GM19351 (cell line): ENCODE results near the gene OGA.

Experiments
- ATAC-seq: cut with Tn5 transposase; IDR thresholded peaks from one replicate; pipeline ENCODE4 v1.9.1; 2021; ENCODE audit warnings: mild to moderate bottlenecking, moderate library complexity; ENCODE audit not compliant: unreplicated experiment

The OGA gene

GRCh38 chr10:101762736-101763135 lies 55.5 kb downstream of the OGA start:
- no peak for ATAC-seq

DNA sequence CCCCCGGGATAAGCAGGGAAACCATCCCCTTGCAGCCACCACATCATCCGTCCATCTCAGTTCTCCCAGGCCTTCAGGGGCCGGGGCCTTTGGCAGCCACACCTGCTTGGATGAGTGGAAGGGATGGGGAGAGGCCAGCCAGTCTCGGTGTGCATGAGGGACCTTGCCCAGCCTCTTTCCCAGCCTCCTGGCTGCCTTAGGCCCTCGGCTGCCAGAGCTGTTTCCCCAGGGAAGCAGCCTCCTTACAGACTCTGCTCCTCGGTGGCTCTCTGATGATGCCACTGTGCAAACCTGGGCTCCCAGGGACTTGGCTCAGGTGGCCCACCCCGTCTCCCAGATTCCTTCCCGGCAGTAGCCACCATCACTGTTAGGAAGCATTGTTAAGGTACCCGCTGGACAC lies 57.0 kb downstream of the OGA start:
- ATAC-seq, result no peak

- ATAC-seq, result no peak
Measured at GRCh38 chr10:101760510-101760909, 57.7 kb downstream of the OGA start.

GRCh38 chr10:101759309-101760247 lies 58.7 kb downstream of the OGA start:
- ATAC-seq, result no peak

DNA sequence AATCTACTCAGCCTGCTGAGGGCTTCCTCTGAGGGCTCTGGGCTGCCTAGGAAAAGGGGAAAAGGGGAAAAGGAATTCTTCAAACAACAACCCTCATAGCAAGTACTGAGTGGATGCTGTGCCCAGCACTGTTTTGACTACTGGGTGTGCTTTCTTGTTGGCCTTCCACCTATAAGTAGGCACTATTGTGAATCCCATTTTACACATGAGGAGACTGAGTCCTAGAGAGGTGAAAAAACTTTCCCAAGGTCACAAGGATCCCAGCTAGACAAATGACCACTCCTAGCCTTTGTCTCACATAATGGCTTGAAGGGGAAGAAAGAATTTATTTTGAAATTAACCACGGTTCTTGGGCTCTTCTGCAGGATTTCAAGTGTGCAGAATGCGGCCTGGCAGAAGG lies 59.4 kb downstream of the OGA start:
- no peak for ATAC-seq

- ATAC-seq, result no peak
Measured at GRCh38 chr10:101752241-101752640, 66.0 kb downstream of the OGA start.

DNA sequence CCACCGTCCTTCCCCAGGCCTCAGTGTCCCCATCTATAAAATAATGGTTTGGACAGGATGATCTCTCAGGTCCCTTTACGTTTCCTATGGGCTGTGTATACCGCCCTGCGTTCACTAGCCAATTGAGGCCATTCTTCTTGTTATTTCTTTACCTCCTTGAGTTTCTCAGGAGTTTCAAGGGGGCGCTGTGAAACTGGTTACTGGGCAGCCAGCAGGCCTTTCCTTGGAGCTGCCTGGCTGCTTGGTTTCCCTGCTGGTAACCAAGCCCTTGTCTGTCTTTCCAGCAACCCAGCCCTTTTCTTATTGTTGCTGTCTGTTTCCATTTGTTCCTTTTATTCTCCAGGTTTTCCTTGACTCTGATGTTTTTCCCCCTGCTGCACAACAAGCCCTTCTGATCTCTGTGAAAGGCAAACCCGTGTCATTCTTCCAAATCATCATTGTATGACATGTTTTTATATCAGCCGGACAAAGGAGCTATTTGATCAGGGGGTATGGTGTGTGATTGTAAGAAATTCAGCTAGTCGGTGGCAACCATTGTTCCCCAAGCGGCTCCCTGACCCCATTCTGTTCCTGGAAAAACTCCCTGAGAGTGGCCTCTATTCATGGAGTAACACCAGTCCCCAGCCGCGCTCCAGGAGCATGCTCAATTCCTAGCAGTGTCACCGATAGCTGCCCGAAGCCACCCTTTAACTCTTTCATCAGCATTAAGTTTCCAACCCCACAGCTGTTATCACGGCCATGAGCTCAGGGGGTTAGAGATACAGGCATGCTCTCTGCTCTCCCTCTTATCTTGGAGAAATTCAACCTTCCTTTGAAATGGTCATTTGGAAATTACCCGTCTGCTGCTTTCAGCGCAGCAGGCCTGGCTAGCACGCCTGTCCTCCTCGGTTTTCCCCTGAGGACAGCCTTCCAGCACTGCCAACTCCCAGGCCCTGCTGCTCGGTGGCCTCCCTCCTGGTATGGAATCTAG lies 68.9 kb downstream of the OGA start:
- ATAC-seq, result no peak

- no peak for ATAC-seq
Measured at GRCh38 chr10:101748496-101748895, 69.7 kb downstream of the OGA start.

GRCh38 chr10:101745074-101745696 lies 73.1 kb downstream of the OGA start:
- no peak for ATAC-seq

- no peak for ATAC-seq
Measured at GRCh38 chr10:101744267-101744666, 74.0 kb downstream of the OGA start.

GRCh38 chr10:101741938-101742337 lies 76.3 kb downstream of the OGA start:
- no peak for ATAC-seq

- ATAC-seq, result no peak
Measured at GRCh38 chr10:101736666-101737065, 81.6 kb downstream of the OGA start.
